Right hindlimb (tissue), 1 donor: Measurements from ENCODE around the gene DGCR6.
A peak's percentile ranks its signal among the peaks of the same experiment; 100 is the strongest.
"Not testable (repeated sequence)": the region's sequence is repeated elsewhere in the genome, so short reads cannot be mapped to it uniquely, and the experiment has no call there.

Source experiments
- DNase-seq: peaks from one replicate; pipeline ENCODE4 v3.0.0-alpha.2; 2018

The DGCR6 gene

DNA sequence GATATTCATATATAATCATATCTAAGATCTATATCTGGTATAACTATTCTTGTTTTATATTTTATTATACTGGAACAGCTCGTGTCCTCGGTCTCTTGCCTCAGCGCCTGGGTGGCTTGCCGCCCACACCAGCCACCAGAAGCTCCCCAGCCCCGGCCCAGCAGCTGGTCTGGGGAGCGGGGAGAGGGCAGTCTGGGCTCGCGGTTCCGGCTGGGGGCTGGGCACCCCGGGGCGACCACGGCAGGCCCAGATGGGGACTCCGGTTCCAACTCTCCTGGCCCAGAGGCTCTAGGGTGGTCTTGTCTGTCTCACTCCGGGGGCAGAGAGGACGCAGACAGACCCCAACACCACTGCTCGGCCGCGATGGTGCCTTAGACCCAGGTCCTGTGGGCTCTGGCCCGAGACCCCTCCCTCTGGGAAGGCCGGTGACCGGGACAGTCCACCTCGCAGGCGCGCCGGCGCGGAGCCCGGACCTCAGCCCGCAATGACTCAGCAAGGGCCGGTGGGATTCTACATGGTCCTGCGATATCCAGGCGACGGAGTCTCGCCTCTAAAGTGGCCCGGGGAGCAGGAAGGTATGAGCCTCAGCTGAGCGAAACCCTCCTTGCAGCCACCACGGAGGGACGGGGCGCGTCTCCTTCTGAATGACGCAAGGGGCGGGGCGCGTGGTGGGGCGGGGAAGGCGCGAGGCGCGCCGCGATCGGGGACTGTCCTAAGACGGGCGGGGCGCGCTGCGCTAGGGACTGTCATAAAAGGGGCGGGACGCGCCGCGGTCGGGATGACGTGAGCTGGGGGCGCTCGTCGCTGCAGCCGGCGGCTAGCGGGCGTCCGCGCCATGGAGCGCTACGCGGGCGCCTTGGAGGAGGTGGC lies at the start of gene DGCR6:
Gene DGCR6, plus strand, starts transcription at position 781 of the 870 bp plus-strand sequence. Its CDS starts 55 bp downstream, at position 836.
- DNase-seq = no peak

DNA sequence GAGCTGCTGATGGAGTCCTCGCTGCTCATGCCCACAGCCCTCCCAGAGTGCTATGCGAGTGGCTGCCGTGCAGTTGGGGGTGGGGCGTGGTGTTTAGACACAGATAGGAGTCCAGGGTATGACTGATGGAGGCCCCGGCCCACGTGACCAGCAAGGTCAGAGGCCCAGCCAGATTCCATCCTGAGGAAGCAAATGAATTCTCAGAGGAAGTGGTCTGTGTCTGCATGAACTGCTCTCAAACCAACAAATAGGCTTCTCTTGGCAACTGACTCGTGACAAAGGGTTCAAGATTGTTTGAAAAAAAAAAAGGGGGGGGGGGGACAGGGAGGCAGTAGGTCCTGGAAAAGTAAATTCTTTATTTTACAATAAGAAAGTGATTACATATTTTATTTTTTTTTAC lies 46.8 kb upstream of the DGCR6 start:
- not testable (repeated sequence) for DNase-seq

DNA sequence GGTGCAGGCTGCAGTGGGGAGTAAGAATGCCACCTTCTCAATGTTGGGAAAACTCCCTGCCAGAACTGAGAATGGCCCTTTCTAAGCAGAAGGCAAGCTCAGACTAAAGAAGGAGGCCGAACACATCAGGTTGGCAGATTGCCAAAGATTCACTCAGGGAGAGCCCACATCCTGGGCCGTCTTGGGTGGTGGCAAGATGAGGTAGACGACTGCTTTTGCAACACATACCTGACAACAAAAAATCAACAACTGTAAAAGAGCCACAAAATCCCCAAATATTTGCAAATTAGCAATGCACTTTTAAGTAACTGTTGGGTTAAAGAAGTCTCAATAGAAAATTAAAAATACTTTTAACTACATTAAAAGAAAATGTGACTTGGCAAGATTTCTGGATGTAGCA lies 24.9 kb upstream of the DGCR6 start:
- DNase-seq = not testable (repeated sequence)

DNA sequence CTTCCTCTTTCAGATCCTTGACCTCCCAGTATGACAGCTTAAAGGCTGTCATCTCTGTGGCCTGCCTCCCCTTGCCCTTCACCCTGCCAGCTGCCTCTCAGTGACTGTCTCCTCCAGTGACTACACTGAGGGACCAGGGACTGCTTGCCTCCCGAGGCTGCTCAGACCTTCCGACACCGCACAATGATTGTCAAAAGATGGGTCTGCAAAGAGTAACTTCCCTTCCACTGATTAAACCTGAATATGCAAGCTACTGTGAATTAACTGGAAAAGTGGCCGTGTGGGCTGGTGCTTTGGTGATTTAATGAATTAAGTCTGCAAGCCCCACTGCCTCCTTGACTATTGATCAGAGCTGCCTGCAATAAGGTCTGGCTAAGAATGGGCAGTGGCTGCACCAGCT lies 21.7 kb upstream of the DGCR6 start:
- peak; percentile 1 for DNase-seq

DNA sequence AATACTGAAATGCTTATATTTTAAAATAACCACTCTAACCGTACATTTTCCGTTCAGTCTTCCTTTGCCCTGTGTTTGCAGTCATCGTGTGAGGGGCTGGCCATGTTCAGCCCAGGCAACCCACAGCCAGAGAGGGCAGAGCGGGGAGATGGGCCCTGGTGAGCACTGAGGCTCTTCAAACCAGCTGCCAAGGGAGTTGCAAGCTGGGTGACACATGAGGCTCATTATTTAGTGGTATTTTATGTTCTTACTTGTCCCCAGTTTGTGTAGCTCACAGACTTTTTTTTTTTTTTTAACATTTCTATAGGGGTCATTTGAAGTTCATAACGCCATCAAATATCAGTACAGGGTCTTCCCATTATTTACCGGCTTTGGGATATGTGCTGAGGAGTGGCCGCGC lies 18.0 kb upstream of the DGCR6 start:
- DNase-seq = no peak

DNA sequence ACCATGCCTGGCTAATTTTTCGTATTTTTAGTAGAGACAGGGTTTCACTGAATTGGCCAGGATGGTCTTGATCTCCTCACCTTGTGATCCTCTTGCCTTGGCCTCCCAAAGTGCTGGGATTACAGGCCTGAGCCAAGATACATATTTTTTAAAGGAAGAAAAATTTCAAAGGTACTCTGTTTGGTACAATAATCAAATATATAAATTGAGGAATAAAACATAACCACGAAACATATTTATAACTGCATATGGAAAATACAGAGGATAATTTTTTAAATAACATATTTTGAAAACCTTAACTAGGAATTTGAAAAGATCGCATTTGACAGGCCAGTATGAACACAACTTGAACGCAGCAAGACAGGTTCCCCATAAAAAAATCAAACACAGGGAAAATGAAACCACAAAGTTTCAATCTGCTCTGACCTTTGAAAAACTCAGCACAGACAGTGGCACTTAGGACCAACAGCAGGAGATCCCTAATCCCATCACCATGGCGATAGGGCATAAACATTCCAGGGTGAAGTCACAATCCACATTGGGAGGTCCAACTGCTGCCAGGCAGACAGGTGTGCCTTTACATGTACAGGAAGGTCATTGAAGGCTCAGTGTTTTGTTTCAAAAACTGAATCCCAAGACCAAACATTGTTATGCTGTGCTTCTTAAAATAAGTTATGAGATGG lies 15.5 kb upstream of the DGCR6 start:
- not testable (repeated sequence) for DNase-seq

DNA sequence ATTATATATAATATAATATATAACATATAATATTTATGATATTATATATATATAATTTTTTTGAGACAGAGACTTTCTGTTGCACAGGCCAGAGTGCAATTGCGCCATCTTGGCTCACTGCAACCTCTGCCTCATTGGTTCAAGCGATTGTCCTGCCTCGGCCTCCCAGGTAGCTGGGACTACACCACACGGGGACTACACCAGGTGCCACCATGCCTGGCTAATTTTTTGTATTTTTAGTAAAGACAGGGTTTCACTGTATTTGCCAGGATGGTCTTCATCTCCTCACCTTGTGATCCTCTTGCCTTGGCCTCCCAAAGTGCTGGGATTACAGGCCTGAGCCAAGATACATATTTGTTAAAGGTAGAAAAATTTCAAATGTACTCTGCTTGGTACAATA lies 12.3 kb upstream of the DGCR6 start:
- not testable (repeated sequence) for DNase-seq

DNA sequence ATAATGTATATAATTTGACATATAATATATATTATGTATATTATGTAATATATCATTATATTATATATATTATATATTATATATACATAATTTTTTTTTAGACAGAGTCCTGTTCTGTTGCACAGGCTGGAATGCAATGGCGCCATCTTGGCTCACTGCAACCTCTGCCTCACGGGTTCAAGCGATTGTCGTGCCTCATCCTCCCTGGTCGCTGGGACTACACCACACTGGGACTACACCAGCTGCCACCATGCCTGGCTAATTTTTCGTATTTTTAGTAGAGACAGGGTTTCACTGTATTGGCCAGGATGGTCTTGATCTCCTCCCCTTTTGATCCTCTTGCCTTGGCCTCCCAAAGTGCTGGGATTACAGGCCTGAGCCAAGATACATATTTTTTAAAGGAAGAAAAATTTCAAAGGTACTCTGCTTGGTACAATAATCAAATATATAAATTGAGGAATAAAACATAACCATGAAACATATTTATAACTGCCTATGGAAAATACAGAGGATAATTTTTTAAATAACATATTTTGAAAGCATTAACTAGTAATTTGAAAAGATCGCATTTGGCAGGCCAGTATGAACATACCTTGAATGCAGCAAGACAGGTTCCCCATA lies 10.0 kb upstream of the DGCR6 start:
- not testable (repeated sequence) for DNase-seq

DNA sequence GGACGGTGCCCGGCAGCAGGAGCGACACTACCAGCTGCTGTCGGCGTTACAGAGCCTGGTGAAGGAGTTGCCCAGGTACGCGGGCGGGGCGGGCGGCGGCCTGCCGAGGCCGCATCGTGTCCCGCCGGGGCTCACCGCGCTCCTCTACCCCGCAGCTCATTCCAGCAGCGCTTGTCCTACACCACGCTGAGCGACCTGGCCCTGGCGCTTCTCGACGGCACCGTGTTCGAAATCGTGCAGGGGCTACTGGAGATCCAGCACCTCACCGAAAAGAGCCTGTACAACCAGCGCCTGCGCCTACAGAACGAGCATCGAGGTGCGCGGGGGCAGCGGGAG lies 258 bp downstream of the DGCR6 start:
- DNase-seq = not testable (repeated sequence)

DNA sequence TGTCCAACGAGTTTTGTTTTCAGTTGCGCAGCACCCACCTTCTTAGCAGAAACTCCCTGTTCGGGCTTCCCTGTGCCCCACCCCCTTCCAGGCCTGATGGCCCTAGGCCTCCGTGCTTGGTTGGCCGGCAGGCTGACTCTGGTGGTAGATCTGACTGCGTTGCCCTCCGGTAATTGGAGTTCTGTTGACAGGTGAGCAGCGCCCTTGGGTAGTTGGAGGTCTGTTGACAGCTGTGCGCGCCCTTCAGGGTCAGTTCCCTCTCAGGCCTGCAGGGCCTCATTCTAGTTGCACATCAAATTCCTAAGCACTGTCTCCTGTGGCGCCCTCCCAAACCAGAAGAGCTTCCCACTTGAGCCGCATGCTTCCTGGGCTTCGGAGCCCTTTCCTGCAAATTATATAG lies 776 bp downstream of the DGCR6 start:
- no peak for DNase-seq

DNA sequence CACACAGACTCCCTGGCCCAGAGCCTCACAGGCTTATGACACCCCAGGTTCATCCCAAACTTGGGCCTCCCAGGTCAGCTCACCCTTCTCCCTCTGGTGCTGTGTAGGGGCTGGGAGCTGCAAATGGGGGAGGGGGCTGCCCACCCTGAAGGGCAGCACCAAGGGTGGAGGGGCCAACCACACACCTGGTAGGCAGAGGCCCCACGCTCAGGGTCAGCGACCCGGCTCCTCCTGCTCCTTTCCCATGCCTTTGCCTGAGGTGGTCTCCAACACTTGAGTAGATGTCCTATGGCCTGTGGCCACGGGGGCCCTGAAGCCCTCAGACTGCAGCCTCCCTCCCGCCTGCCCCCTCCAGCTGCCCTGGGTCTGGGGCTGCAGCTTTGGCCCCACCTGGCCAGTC lies 3.4 kb downstream of the DGCR6 start:
- no peak for DNase-seq

DNA sequence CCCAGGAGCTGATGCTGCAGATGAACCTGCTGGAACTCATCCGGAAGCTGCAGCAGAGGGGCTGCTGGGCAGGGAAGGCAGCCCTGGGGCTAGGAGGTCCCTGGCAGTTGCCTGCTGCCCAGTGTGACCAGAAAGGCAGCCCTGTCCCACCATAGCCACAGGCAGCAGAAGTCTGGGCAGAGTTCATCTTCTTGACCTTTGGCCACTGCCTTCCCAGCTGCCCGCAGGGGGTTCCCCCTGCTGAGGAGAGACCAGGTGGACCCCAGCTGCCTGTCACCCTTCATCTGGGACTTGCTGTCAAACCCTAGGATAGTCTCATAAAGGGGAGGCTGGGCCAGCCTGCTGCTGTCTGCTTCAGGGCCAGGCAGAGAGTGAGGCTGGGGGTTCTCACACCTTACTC lies 5.4 kb downstream of the DGCR6 start:
- not testable (repeated sequence) for DNase-seq

DNA sequence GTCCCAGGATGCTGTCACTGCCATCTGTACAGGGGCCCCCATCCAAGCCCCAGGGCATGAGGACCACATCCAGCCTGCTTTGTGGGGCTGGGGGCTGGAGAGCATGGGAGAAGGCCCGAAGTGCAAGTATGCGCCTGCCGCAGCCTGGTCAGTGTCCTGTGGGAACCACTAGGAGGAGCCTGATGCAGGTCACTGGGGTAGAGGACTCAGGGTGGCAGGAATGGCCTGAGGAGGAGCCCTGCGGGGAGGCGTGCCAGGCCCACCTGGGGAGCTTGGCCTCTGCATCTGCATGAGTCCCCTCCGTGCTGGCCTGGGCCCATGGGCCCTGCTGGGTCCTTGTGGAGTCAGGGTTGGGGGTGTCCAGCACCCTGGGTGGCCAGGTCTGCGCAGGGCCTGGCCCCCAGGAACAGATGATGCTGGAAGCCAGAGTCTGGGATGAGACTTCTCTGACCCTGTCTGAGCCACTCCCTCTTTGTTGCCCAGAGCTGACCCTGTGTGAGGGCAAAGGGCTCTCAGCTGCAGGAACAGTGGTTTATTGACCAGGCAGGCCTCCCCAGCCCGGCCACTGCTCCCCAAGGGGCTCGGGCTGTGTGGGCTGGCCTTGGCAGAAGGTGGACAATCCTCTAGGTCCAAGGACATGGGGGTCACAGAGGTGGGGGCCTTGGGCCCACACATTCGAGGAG lies 6.3 kb downstream of the DGCR6 start:
- DNase-seq = not testable (repeated sequence)

DNA sequence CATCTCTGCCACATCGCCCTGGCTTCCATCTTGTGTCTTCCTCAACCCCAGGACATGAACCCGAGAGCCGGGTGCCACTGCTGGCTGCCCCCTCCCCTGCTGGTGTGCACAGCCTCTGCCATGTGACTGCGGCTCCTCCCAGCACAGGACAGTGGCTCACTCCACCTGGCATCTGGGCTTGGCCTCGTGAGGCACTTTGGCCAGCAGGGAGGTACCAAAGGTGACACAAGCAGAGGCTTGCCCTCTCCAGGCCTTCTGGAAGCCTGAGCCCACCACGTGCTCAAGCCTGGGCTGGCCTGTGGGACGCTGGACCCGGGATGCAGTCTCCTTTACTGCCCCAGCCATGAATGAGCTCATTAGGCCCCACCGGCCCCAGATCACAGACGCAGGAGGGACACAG lies 8.4 kb downstream of the DGCR6 start:
- not testable (repeated sequence) for DNase-seq

DNA sequence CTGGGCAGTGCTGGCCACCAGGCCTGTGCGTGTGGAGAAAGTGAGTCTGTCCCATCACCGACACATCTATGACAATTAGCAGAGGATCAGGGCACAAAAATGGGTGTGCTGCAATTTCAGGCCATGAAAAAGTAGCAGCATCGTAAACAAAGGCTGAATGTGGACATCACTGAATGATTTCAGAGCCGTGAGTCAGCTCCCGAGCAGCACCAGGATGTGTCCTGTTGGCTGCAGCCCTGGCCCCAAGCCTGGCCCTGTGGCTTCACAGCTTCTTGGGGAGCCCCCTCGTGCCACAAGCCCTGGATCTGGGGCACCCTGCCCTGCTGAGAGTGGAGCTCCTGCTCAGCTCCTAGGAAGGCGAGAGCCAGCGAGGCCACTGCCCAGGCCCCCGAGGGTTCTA lies 9.4 kb downstream of the DGCR6 start:
- DNase-seq = not testable (repeated sequence)

DNA sequence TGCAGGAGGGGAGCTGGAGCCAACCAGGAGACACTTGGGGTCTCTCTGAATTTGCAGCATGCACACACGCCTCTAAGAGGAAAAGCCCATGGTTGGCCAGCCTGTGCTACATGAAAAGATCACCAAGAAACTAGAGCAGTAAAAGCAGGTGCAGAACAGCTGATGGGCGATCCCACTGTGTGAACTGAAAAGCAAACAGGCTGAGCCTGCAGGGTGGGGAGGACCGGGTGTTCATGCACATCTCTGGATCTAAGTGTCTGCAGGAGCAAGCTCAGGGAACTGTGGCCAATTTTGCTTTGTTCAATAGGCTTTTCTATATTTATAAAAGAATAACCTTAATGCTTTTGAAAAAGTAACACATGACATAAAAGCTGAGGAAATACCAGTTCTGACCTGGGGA lies 11.7 kb downstream of the DGCR6 start:
- DNase-seq = not testable (repeated sequence)

DNA sequence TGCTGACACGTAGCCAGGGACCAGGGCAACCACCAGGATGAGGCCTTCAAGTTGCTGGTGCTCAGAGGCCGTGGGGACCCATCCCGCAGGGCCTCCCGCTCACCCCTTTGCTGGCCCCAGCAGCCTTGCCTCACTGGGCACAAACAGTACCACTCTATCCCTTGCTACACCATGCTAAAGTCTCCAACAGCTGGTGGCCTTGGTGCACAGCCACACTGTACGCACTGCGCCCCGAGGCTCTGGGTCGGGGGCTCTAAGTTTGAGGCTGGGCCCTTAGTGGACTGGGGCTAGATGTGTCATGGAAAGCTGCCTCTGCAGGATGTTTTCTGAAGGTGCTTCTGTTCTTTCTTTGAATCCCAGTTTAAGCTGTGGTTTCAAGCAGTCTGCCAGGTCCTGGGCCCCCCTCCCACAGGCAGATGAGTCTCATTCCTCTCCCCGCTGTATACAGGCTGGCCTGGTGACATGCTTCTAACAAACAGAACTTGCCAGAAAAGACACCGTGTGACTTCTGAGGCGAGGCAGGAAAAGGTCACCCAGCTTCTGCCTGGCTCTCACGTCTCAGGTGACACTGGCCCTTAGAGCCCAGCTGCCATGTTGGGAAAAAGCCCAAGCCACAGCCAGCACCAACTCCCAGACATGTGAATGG lies 14.3 kb downstream of the DGCR6 start:
- not testable (repeated sequence) for DNase-seq

DNA sequence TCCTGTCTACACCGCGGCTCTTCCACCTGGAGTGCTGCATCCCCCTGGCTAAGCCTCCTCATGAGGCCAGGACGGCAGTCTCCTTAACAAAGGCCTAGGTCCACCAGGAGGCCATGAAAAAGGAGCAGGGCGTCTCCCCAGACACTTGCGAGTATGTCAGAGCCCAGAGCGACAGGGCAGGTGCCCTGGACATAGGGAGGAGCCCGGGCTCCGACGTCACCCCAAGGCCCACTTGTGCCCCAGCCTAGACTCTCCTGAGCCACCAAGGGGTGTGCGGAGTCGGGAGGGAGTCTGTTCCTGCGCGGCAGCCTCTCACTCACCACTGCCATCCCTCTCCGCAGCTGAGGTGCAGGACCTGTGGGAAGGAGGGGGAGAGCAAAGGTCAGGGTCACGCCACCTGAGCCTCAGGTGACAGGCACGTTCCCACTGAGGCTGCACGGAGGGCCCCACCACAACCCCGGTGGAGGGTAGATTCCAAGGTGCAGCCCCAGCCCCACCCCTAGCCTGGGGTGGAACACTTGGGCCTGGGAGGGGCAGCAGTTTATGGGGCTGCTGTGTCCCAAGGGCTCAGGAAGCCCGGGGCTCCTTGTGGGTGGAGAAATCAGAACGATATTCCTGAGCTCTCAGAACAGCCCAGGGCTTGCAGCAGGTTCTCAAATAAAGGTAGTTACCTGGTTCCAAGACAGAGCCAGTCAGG lies 19.4 kb downstream of the DGCR6 start:
- no peak for DNase-seq

DNA sequence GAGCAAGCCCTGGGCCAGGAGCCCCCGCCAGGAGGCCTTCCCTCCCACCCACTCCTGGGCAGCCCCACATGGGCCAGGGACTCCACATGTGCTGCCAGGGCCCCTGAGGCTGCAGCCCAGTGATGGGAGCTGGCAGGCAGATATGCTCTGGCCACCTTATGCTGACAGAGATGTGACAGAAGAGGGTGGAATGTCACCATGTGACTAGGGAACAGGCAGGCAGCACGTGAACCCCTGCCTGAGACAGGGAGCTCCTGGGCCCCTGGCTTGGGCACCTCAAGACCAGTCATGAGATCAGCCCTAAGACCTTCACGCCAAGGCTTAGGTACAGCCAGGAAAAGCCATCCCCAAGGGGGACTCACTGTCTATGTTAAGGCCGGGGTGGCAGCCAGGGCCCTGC lies 20.9 kb downstream of the DGCR6 start:
- no peak for DNase-seq

DNA sequence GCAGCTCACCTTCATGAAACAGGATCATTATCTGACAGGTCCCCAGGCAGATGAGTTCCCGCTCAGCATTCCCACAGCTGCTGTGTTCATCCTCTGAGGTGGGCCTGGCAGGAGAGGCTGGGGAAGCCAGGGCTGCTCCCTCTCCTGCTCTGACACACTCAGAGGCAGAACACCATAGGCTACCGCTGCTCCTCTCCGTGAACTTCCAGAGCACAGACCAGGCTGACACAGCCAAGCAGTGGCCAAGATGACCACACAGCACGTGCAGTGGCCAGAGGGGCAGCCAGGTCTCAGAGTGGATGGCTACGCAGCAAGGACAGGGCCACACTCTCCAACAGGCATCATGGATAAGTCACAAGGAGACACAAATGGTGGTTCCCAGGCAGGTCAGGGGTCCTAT lies 21.5 kb downstream of the DGCR6 start:
- DNase-seq = no peak

DNA sequence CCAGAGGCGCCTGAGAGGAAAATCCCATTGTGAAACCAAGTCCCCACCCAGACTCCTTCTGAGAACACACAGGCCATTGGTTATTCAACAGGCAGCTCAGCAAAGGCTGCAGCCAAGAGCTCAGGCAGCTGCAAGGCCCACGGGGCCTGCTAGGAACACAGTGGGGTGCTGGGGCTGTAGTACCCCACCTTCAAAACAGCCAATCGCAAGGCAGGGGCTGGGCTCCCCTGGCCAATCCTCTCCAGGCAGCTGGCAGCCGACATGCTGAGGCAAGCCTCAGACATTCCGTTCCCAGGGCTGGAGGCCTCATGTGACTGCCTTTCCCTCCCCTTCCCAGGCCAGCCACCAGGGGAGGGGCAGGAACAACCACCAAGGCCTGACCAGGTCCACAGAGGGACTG lies 23.3 kb downstream of the DGCR6 start:
- DNase-seq = no peak
